HG02973 (cell line): ENCODE data around the gene NOL11.
"Not testable (repeated sequence)": the region's sequence is repeated elsewhere in the genome, so short reads cannot be mapped to it uniquely, and the experiment has no call there.

Source experiments
- ATAC-seq: cut with Tn5 transposase; IDR thresholded peaks from one replicate; pipeline ENCODE4 v1.9.1; 2021; ENCODE audit warnings: moderate library complexity; ENCODE audit not compliant: unreplicated experiment

NOL11 gene

GRCh38 chr17:67717624-67718324, at the start of gene NOL11:
NOL11 (plus strand) TSS chr17:67717936; CDS start chr17:67717948, 12 bp downstream.
- peak; percentile 92 for ATAC-seq

GRCh38 chr17:67671493-67671892, 46.2 kb upstream of the NOL11 start:
- no peak for ATAC-seq

- ATAC-seq, result no peak
Observed at GRCh38 chr17:67672592-67673335, 45.0 kb upstream of the NOL11 start.

GRCh38 chr17:67675481-67675880, 42.3 kb upstream of the NOL11 start:
- ATAC-seq, result no peak

GRCh38 chr17:67676305-67676704, 41.4 kb upstream of the NOL11 start:
- no peak for ATAC-seq

- no peak for ATAC-seq
Observed at GRCh38 chr17:67678414-67678813, 39.3 kb upstream of the NOL11 start.

- no peak for ATAC-seq
Observed at GRCh38 chr17:67679225-67679624, 38.5 kb upstream of the NOL11 start.

GRCh38 chr17:67679721-67680120, 38.0 kb upstream of the NOL11 start:
- no peak for ATAC-seq

GRCh38 chr17:67680445-67681224, 37.1 kb upstream of the NOL11 start:
- ATAC-seq, result no peak

- no peak for ATAC-seq
Observed at GRCh38 chr17:67682196-67682595, 35.5 kb upstream of the NOL11 start.

GRCh38 chr17:67685351-67685750, 32.4 kb upstream of the NOL11 start:
- ATAC-seq, result no peak

GRCh38 chr17:67686241-67686640, 31.5 kb upstream of the NOL11 start:
- ATAC-seq, result no peak

GRCh38 chr17:67687511-67687910, 30.2 kb upstream of the NOL11 start:
- ATAC-seq, result no peak

GRCh38 chr17:67689534-67690177, 28.1 kb upstream of the NOL11 start:
- ATAC-seq, result no peak

- no peak for ATAC-seq
Observed at GRCh38 chr17:67693811-67694210, 23.9 kb upstream of the NOL11 start.

GRCh38 chr17:67696347-67696746, 21.4 kb upstream of the NOL11 start:
- ATAC-seq, result no peak

GRCh38 chr17:67696853-67697498, 20.8 kb upstream of the NOL11 start:
- no peak for ATAC-seq

GRCh38 chr17:67700037-67700724, 17.6 kb upstream of the NOL11 start:
- no peak for ATAC-seq

- no peak for ATAC-seq
Observed at GRCh38 chr17:67700725-67701119, 17.0 kb upstream of the NOL11 start.

GRCh38 chr17:67702861-67703260, 14.9 kb upstream of the NOL11 start:
- not testable (repeated sequence) for ATAC-seq
